ENCODE results near the gene NRCAM.

Gene NRCAM

GRCh38 chr7:108423089-108423989, 32.9 kb downstream of the NRCAM start:
- DNase-seq, result no peak

GRCh38 chr7:108421720-108422331, 34.4 kb downstream of the NRCAM start:
- no peak for DNase-seq

- DNase-seq, result no peak
Measured at GRCh38 chr7:108419961-108420908, 36.0 kb downstream of the NRCAM start.

GRCh38 chr7:108418946-108419345, 37.3 kb downstream of the NRCAM start:
- DNase-seq, result no peak

- DNase-seq, result no peak
Measured at GRCh38 chr7:108417926-108418325, 38.3 kb downstream of the NRCAM start.

- no peak for DNase-seq
Measured at GRCh38 chr7:108417144-108417543, 39.1 kb downstream of the NRCAM start.

- no peak for DNase-seq
Measured at GRCh38 chr7:108415821-108416536, 40.3 kb downstream of the NRCAM start.

- no peak for DNase-seq
Measured at GRCh38 chr7:108415084-108415483, 41.2 kb downstream of the NRCAM start.

GRCh38 chr7:108413782-108414492, 42.3 kb downstream of the NRCAM start:
- DNase-seq, result no peak

- DNase-seq, result no peak
Measured at GRCh38 chr7:108413337-108413736, 42.9 kb downstream of the NRCAM start.

GRCh38 chr7:108409146-108409545, 47.1 kb downstream of the NRCAM start:
- no peak for DNase-seq

- DNase-seq, result no peak
Measured at GRCh38 chr7:108408296-108408991, 47.8 kb downstream of the NRCAM start.

- DNase-seq, result no peak
Measured at GRCh38 chr7:108407676-108408075, 48.6 kb downstream of the NRCAM start.

- DNase-seq, result no peak
Measured at GRCh38 chr7:108406222-108406890, 49.9 kb downstream of the NRCAM start.

- no peak for DNase-seq
Measured at GRCh38 chr7:108404509-108405420, 51.5 kb downstream of the NRCAM start.

- DNase-seq, result no peak
Measured at GRCh38 chr7:108403597-108404217, 52.5 kb downstream of the NRCAM start.

- no peak for DNase-seq
Measured at GRCh38 chr7:108402865-108403264, 53.4 kb downstream of the NRCAM start.

- DNase-seq, result no peak
Measured at GRCh38 chr7:108396080-108396479, 60.2 kb downstream of the NRCAM start.

GRCh38 chr7:108395426-108395825, 60.8 kb downstream of the NRCAM start:
- DNase-seq, result no peak

All from activated CD8-positive, alpha-beta memory T cell treated with anti-CD3 and anti-CD28 coated beads, Interleukin-2, amount 50 U/mL, for 48 hours (primary cell).